GM23248 (cell line): ENCODE measurements around the gene INHBC.

Experiments used
- EZH2 ChIP-seq: fragments of 200-600 bp; sonication (generic); IDR thresholded peaks from 2 replicates; pipeline ENCODE4 v1.6.1; 2018; ENCODE audit warnings: antibody characterized with exemption, mild to moderate bottlenecking; ENCODE audit not compliant: insufficient read depth, poor library complexity, severe bottlenecking
- EZH2phosphoT487 ChIP-seq: fragments of 200-600 bp; sonication (generic); IDR thresholded peaks from 2 replicates; pipeline ENCODE4 v1.6.1; 2018; ENCODE audit warnings: antibody characterized with exemption, moderate library complexity, mild to moderate bottlenecking, low read depth; ENCODE audit not compliant: insufficient read depth

DNA sequence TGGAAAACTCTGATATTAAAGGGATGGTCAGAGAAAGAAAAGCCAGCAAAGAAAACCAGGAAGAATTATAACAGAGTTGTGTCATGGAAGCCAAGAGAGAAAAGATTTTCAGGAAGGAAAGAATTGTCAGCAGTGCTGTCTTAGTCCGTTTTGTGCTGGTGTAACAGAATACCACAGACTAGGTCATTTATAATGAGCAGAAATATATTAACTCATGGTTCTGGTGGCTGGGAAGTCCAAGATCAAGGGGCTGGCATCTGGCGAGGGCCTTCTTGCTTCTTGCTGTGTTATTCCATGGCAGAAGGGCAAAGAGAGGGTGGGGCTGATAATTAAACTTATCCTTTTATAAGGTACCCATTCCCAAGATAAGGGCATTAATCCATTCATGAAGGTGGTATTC is 14.1 kb downstream of the INHBC start:
- no peak for TF ChIP-seq EZH2phosphoT487
- TF ChIP-seq EZH2 = no peak
